IMR-90 (cell line): ENCODE data around the gene SMIM33. TPM values are rescaled to one million over a fixed set of nuclear protein-coding genes. Genes with fewer than 3 reads are reported as not detected.

Experiments used
- ATAC-seq: fragments of 200-7000 bp; cut with Tn5 transposase; 2 replicates; pipeline ENCODE4 v1.9.1; 2020; ENCODE audit warnings: low read depth, mild to moderate bottlenecking, moderate library complexity
- BruUV-seq: library from RNA; stranded (reverse); fragments of 400-500 nt; replicated peaks from 2 replicates; lab custom pipeline; 2021; lab: Mats Ljungman, UMichigan
- CTCF ChIA-PET: fragments of 300-600 bp; formaldehyde crosslinking; extraction: SDS; loops from one replicate; lab custom pipeline; 2021; ENCODE audit warnings: antibody characterized with exemption; lab: Yijun Ruan, JAX
- POLR2A ChIA-PET: fragments of 300-600 bp; sonication (Branson Sonifier 250); formaldehyde crosslinking; loops from one replicate; lab custom pipeline; 2022; ENCODE audit warnings: antibody characterized with exemption; ENCODE audit not compliant: unreplicated experiment; lab: Charles Lee
- DNase-seq: peaks from one replicate; pipeline ENCODE4 v3.0.0; 2013
- H2AFZ ChIP-seq: replicated peaks from 2 replicates; pipeline ENCODE3; 2013; ENCODE audit warnings: low read length, mild to moderate bottlenecking; ENCODE audit not compliant: poor library complexity
- H2AK5ac ChIP-seq: 2 replicates; pipeline ENCODE4 v1.6.1; 2013; ENCODE audit warnings: low read depth, low read length, inconsistent platforms
- H2AK9ac ChIP-seq: replicated peaks from 2 replicates; pipeline ENCODE3; 2013; ENCODE audit warnings: mild to moderate bottlenecking, low read depth, low read length, moderate library complexity; ENCODE audit not compliant: poor library complexity
- H2BK120ac ChIP-seq: 2 replicates; pipeline ENCODE4 v1.6.1; 2013; ENCODE audit warnings: low read depth, low read length, inconsistent platforms
- H2BK15ac ChIP-seq: 3 replicates; pipeline ENCODE4 v1.6.1; 2013; ENCODE audit warnings: low read depth, low read length, inconsistent platforms
- H2BK20ac ChIP-seq: 2 replicates; pipeline ENCODE4 v1.6.1; 2013; ENCODE audit warnings: low read depth, mild to moderate bottlenecking, inconsistent platforms, low read length, moderate library complexity
- H2BK5ac ChIP-seq: 2 replicates; pipeline ENCODE4 v1.6.1; 2013; ENCODE audit warnings: mild to moderate bottlenecking, low read depth, low read length, inconsistent platforms; ENCODE audit not compliant: poor library complexity, severe bottlenecking
- H3K14ac ChIP-seq: replicated peaks from 2 replicates; pipeline ENCODE4 v1.6.1; 2013; ENCODE audit warnings: low read depth, low read length, inconsistent platforms
- H3K18ac ChIP-seq: 2 replicates; pipeline ENCODE4 v1.6.1; 2013; ENCODE audit warnings: low read depth, low read length, control low read depth
- H3K23ac ChIP-seq: 2 replicates; pipeline ENCODE4 v1.6.1; 2013; ENCODE audit warnings: low read depth, low read length, inconsistent platforms
- H3K27ac ChIP-seq: 2 replicates; pipeline ENCODE4 v1.5.1; 2013; ENCODE audit warnings: mild to moderate bottlenecking, control low read depth, low read length; ENCODE audit not compliant: insufficient read depth
- H3K27me3 ChIP-seq: 2 replicates; pipeline ENCODE4 v1.6.1; 2013; ENCODE audit warnings: low read length; ENCODE audit not compliant: control insufficient read depth, insufficient read depth
- H3K36me3 ChIP-seq: 2 replicates; pipeline ENCODE4 v1.6.1; 2013; ENCODE audit warnings: low read length, mixed read lengths; ENCODE audit not compliant: control insufficient read depth, insufficient read depth
- H3K4ac ChIP-seq: 2 replicates; pipeline ENCODE4 v1.6.1; 2013; ENCODE audit warnings: low read depth, low read length, inconsistent platforms
- H3K4me1 ChIP-seq: 2 replicates; pipeline ENCODE4 v1.6.1; 2013; ENCODE audit warnings: low read length, mixed read lengths; ENCODE audit not compliant: control insufficient read depth, insufficient read depth
- H3K4me2 ChIP-seq: 2 replicates; pipeline ENCODE4 v1.6.1; 2013; ENCODE audit warnings: low read depth, mild to moderate bottlenecking, control low read depth, low read length, moderate library complexity
- H3K4me3 ChIP-seq: 2 replicates; pipeline ENCODE4 v1.5.1; 2013; ENCODE audit warnings: low read depth, mild to moderate bottlenecking, control low read depth, low read length, moderate library complexity; ENCODE audit not compliant: insufficient read depth
- H3K56ac ChIP-seq: 2 replicates; pipeline ENCODE4 v1.6.1; 2013; ENCODE audit warnings: low read length, inconsistent platforms; ENCODE audit not compliant: insufficient read depth; ENCODE audit errors: extremely low read depth
- H3K79me1 ChIP-seq, 2 experiments: 2 replicates each; pipeline ENCODE4 v1.6.1; 2013; ENCODE audit warnings: low read length in 2 of 2, inconsistent platforms in 1 of 2, low read depth in 1 of 2
- H3K9ac ChIP-seq: 2 replicates; pipeline ENCODE4 v1.6.1; 2013; ENCODE audit warnings: low read depth, low read length, control low read depth
- H3K9me1 ChIP-seq: 2 replicates; pipeline ENCODE4 v1.6.1; 2013; ENCODE audit warnings: low read length, inconsistent platforms; ENCODE audit not compliant: insufficient read depth
- H3K9me3 ChIP-seq: 2 replicates; pipeline ENCODE4 v1.6.1; 2013; ENCODE audit warnings: low read length; ENCODE audit not compliant: control insufficient read depth, insufficient read depth
- H4K20me1 ChIP-seq: 2 replicates; pipeline ENCODE4 v1.6.1; 2013; ENCODE audit warnings: low read length, inconsistent platforms; ENCODE audit not compliant: insufficient read depth
- H4K5ac ChIP-seq: 2 replicates; pipeline ENCODE4 v1.6.1; 2013; ENCODE audit warnings: mild to moderate bottlenecking, low read depth, low read length, control low read depth
- H4K8ac ChIP-seq, 2 experiments: 2 replicates each; pipeline ENCODE4 v1.6.1; 2013; ENCODE audit warnings: low read depth in 2 of 2, low read length in 2 of 2, control low read depth in 1 of 2, inconsistent platforms in 1 of 2
- H4K91ac ChIP-seq: 2 replicates; pipeline ENCODE4 v1.6.1; 2013; ENCODE audit warnings: low read depth, low read length, inconsistent platforms; ENCODE audit not compliant: insufficient read depth
- CHD1 ChIP-seq: IDR thresholded peaks from 2 replicates; pipeline ENCODE4 v1.6.1; 2012; ENCODE audit warnings: low read depth, low read length, improper control_type of control experiment
- POLR2A ChIP-seq: IDR thresholded peaks from 2 replicates; pipeline ENCODE4 v1.6.1; 2012; ENCODE audit warnings: mild to moderate bottlenecking, low read depth, low read length
- SMC3 ChIP-seq: fragments of 150-350 bp; IDR thresholded peaks from 2 replicates; pipeline ENCODE4 v1.6.1; 2016; ENCODE audit warnings: low read depth, mild to moderate bottlenecking, antibody characterized with exemption, low read length, moderate library complexity
- WGBS, 2 experiments: methylation state at CpG; one replicate each; pipeline versions ENCODE4 v1.1.5 to v1.1.7; 2013; ENCODE audit warnings: missing lambda C conversion rate in 2 of 2; ENCODE audit not compliant: insufficient read length in 1 of 2; ENCODE audit errors: extremely low coverage in 2 of 2; 5-methylcytosine and 5-hydroxymethylcytosine counted together
- dilution Hi-C: fragments of 300-500 bp; cut with HindIII; formaldehyde crosslinking; loops from one replicate; pipeline ENCODE4 v1.14.3; 2018; ENCODE audit warnings: low sequenced_read_pairs; ENCODE audit not compliant: unreplicated experiment
- in situ Hi-C: fragments of 300-500 bp; cut with MboI; formaldehyde crosslinking; loops from 3 replicates; pipeline ENCODE4 v1.14.3; 2019; ENCODE audit warnings: low sequenced_read_pairs, inconsistent platforms, mixed read lengths
- intact Hi-C: fragments of 100-400 bp; cut with micrococcal nuclease; formaldehyde crosslinking; loops from 2 replicates; pipeline ENCODE4 v1.10.0; 2022
- polyA plus RNA-seq, 3 experiments: library from polyadenylated mRNA; depleted of rRNA; stranded (reverse); fragments of >200 nt; gene quantifications; 2 replicates each; pipeline ENCODE4 v1.2.3, GENCODE V29; 2012; ENCODE audit warnings: low replicate concordance in 1 of 3
- total RNA-seq: library from RNA; depleted of rRNA; stranded (reverse); fragments of >200 nt; gene quantifications from 2 replicates; pipeline ENCODE4 v1.2.3, GENCODE V29; 2012

The SMIM33 gene
- total and polyA plus RNA-seq, 2 of the 4 experiments (the other 2 are of a cell fraction) = not detected

GRCh38 chr5:139513852-139514485 is 43.2 kb downstream of the SMIM33 start:
- intact Hi-C loops (loop anchor here (1.0 kb wide), 1 partner anchor 92 kb away; no protein-coding TSS in a partner anchor), in situ Hi-C loops (no loop called here), dilution Hi-C loops (loop anchor here (25.0 kb wide), 1 partner anchor 102 kb away; the partner anchor contains the start of gene SPATA24)
- no peak overlapping the region for H4K91ac ChIP-seq
- ChIA-PET POLR2A (no interaction called here), CTCF (interaction anchor here (0.6 to 3.2 kb wide), 7 partner anchors 75 to 95 kb away, joined by 3 to 32 read pairs (median 4); partner anchors contain the start of gene DNAJC18)
- no peak overlapping the region for H3K56ac ChIP-seq
- no peak overlapping the region for H3K14ac ChIP-seq
- H3K36me3 ChIP-seq = no peaks in the 10 kb centered on the region
- DNase-seq = no peak
- WGBS, 2 experiments = 86% methylated on average over 2 of the region's 6 CpGs; no CpG with 5 or more reads in 1 of the 2 experiments
- H2AK9ac ChIP-seq = peak overlapping the region; percentile 33
- H3K9me1 ChIP-seq = peaks cover 4% of the 10 kb centered on the region
- no peak overlapping the region for H2BK5ac ChIP-seq
- TF ChIP-seq CHD1 = no peak
- TF ChIP-seq SMC3 = no peak
- TF ChIP-seq POLR2A = no peak
- no TSS peak for BruUV-seq
- H4K8ac ChIP-seq = no peak overlapping the region
- peak overlapping the region; percentile 43 for H2AFZ ChIP-seq
- no peaks in the 10 kb centered on the region for H3K9me3 ChIP-seq
- no peak overlapping the region for H3K9ac ChIP-seq
- H3K23ac ChIP-seq = no peak overlapping the region
- no peak overlapping the region for H3K4me2 ChIP-seq
- ATAC-seq = no peak
- no peak overlapping the region for H3K4ac ChIP-seq
- H3K79me1 ChIP-seq = no peaks in the 10 kb centered on the region; a peak in 1 of 4 replicates
- H2BK15ac ChIP-seq = no peak overlapping the region
- no peak overlapping the region for H3K18ac ChIP-seq
- H4K20me1 ChIP-seq = no peaks in the 10 kb centered on the region
- H2BK120ac ChIP-seq = no peak overlapping the region
- H3K27me3 ChIP-seq = no peaks in the 10 kb centered on the region
- H3K27ac ChIP-seq = no peak overlapping the region
- no peak overlapping the region for H3K4me3 ChIP-seq
- no peak overlapping the region; the same call in 1 of the 2 replicates for H2AK5ac ChIP-seq
- peaks cover 4% of the 10 kb centered on the region for H3K4me1 ChIP-seq
- H4K5ac ChIP-seq = no peak overlapping the region
- no peak overlapping the region for H2BK20ac ChIP-seq
